C4-2B (cell line): ENCODE measurements around the gene DNAL1.

Experiments
- H3K27ac ChIP-seq: fragments of 450-650 bp; 2 replicates; pipeline ENCODE4 v1.5.1; 2017
- CTCF ChIP-seq: fragments of 450-650 bp; conservative IDR thresholded peaks from 2 replicates; pipeline ENCODE4 v1.5.1; 2017; ENCODE audit warnings: mild to moderate bottlenecking
- ZFX ChIP-seq: fragments of 450-650 bp; IDR thresholded peaks from 2 replicates; pipeline ENCODE4 v1.6.1; 2017

Gene DNAL1

GRCh38 chr14:73613046-73613383, 31.8 kb upstream of the DNAL1 start:
- TF ChIP-seq ZFX (no peak), CTCF (no peak)
- H3K27ac ChIP-seq: no peak overlapping the region

GRCh38 chr14:73613419-73613963, 31.3 kb upstream of the DNAL1 start:
- no peak overlapping the region for H3K27ac ChIP-seq
- no peak for TF ChIP-seq CTCF
- TF ChIP-seq ZFX: no peak

- TF ChIP-seq ZFX (no peak), CTCF (no peak)
- no peak overlapping the region for H3K27ac ChIP-seq
These were observed 28.0 kb upstream of the DNAL1 start for GRCh38 chr14:73616831-73617230.

- TF ChIP-seq CTCF (no peak), ZFX (no peak)
These were observed 25.3 kb upstream of the DNAL1 start for GRCh38 chr14:73619524-73619923.

GRCh38 chr14:73620268-73620667, 24.5 kb upstream of the DNAL1 start:
- no peak overlapping the region for H3K27ac ChIP-seq
- TF ChIP-seq CTCF (no peak), ZFX (no peak)

More at GRCh38 chr14:73619524-73619923, 25.3 kb upstream of the DNAL1 start:
- no peak overlapping the region for H3K27ac ChIP-seq

- no peak overlapping the region for H3K27ac ChIP-seq
- TF ChIP-seq CTCF: no peak
- no peak for TF ChIP-seq ZFX
These were observed 21.2 kb upstream of the DNAL1 start for GRCh38 chr14:73623504-73624054.

GRCh38 chr14:73625706-73626105, 19.1 kb upstream of the DNAL1 start:
- no peak overlapping the region for H3K27ac ChIP-seq
- TF ChIP-seq CTCF (no peak), ZFX (no peak)
